HAP-1 (cell line): ENCODE results near the gene PAK1.
"Not testable (repeated sequence)": the region's sequence is repeated elsewhere in the genome, so short reads cannot be mapped to it uniquely, and the experiment has no call there.

Experiments used
- DNase-seq, 2 experiments: peaks; one replicate each; pipeline ENCODE4 v3.0.0-alpha.2; 2016 to 2020; ENCODE audit warnings: low spot score in 2 of 2
- H3K27me3 ChIP-seq: fragments of 250-450 bp; sonication (Bioruptor Pico); 2 replicates; pipeline ENCODE4 v1.5.1; 2020; ENCODE audit warnings: low read depth, mild to moderate bottlenecking, moderate library complexity
- H3K36me3 ChIP-seq: fragments of 250-450 bp; sonication (Bioruptor Pico); replicated peaks from 2 replicates; pipeline ENCODE4 v1.5.1; 2020; ENCODE audit warnings: mild to moderate bottlenecking
- H3K4me1 ChIP-seq: fragments of 250-450 bp; sonication (Bioruptor Pico); 2 replicates; pipeline ENCODE4 v1.5.1; 2020; ENCODE audit warnings: mild to moderate bottlenecking
- H3K4me3 ChIP-seq: fragments of 250-450 bp; sonication (Bioruptor Pico); 2 replicates; pipeline ENCODE4 v1.5.1; 2020; ENCODE audit warnings: mild to moderate bottlenecking, moderate library complexity
- H3K9me3 ChIP-seq: fragments of 250-450 bp; sonication (Bioruptor Pico); 2 replicates; pipeline ENCODE4 v1.5.1; 2020; ENCODE audit warnings: mild to moderate bottlenecking, moderate library complexity
- in situ Hi-C: fragments of 300-500 bp; cut with MboI; formaldehyde crosslinking; loops from 3 replicates; pipeline ENCODE4 v1.14.3; 2020; ENCODE audit warnings: low sequenced_read_pairs, inconsistent platforms, mixed read lengths

Gene PAK1

DNA sequence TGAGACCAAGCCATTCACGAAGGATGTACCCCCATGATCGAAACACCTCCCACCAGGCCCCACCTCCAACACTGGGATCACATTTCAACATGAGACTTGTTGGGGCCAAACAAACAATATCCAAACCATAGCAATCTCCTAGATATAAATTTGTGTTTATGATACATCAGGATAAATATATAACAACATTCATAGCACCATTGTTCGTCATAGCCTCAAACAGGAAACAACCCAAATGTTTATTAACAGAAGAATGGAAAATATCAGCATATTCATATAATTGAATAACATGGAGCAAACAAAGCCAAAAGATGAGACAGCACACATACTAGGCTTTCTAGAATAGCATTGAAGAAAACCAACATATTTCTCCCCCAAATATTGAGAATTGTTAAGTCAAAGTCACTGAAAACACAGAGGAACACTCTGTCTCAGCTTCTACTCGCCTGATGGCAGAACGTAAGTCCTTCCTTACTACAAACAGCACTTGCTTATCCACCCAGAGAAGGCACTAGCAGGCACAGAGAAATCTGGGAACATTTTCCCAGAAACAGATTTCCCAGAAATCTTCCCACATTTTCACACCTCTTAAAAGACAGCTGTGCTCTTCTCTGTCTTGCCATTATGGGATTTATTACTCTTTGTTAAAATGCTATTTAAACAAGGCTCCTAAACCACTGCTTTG is 164.4 kb downstream of the PAK1 start:
- no peak for DNase-seq
- Histone ChIP-seq H3K36me3 (no peaks in the 10 kb centered on the region), H3K4me3 (no peak overlapping the region), H3K4me1 (no peaks in the 10 kb centered on the region), H3K27me3 (no peaks in the 10 kb centered on the region), H3K9me3 (no peaks in the 10 kb centered on the region)
- in situ Hi-C loops, result no loop called here

GRCh38 chr11:77308838-77309237 is 165.1 kb downstream of the PAK1 start:
- H3K9me3 ChIP-seq, result no peaks in the 10 kb centered on the region
- DNase-seq, result no peak
- no peak overlapping the region for H3K4me3 ChIP-seq
- in situ Hi-C loops, result no loop called here
- H3K27me3 ChIP-seq, result no peaks in the 10 kb centered on the region
- no peaks in the 10 kb centered on the region for H3K4me1 ChIP-seq
- no peaks in the 10 kb centered on the region for H3K36me3 ChIP-seq

GRCh38 chr11:77303328-77303727 is 170.6 kb downstream of the PAK1 start:
- no peaks in the 10 kb centered on the region for H3K36me3 ChIP-seq

DNA sequence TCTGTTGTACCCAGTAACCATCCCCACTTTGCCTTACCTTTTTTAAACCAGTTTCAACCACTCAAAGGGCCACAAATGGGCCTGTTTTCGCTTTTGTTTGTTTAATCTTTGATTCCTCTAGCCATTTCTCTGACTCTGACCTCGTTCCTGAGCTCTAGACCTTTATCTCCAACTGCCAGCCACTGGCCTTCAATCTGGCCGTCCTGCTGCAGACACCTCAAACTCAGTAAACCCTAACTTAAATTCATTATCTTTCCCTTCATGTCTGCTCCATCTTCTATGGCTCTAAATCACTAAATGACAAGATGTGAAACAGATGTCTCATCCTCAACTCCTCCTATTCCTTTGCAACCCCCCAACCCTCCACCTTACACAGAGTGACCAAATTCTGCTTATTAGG is 171.1 kb downstream of the PAK1 start:
- peaks cover 5% of the 10 kb centered on the region; the same call in 1 of the 2 replicates for H3K27me3 ChIP-seq
- H3K4me1 ChIP-seq, result no peaks in the 10 kb centered on the region

More at GRCh38 chr11:77303328-77303727, 170.6 kb downstream of the PAK1 start:
- H3K4me3 ChIP-seq, result no peak overlapping the region
- no peaks in the 10 kb centered on the region for H3K9me3 ChIP-seq
- in situ Hi-C loops, result no loop called here
- no peaks in the 10 kb centered on the region for H3K4me1 ChIP-seq
- H3K27me3 ChIP-seq, result peaks cover 5% of the 10 kb centered on the region; the same call in 1 of the 2 replicates
- no peak for DNase-seq

DNA sequence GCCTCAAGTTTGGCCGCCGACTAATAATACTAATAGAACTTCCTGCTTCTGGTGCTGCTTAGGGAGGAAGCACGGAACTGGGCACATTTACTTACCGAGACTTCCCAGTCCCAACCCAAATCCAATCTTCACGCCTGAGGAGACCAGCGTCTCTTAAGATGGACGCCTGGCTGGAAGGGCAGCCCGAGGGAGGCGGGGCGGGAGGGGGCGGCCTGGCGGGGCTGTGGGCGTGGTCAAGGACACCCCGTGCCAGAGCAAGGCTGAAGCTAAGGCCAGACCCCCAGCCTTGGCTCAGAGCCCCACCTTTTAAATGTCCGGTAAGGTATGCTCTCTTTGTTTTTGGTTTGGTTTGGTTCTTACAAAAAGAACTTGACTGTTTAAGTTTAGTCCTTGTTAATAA is 172.4 kb downstream of the PAK1 start, which contains the start of gene GDPD4:
TSS of gene GDPD4 (minus strand) at position 177 of the 400 bp plus-strand sequence. CDS start 16,549 bp downstream, outside the sequence.
- Histone ChIP-seq H3K27me3 (peaks cover 5% of the 10 kb centered on the region; the same call in 1 of the 2 replicates), H3K36me3 (no peaks in the 10 kb centered on the region), H3K9me3 (no peaks in the 10 kb centered on the region; the same call in 1 of the 2 replicates), H3K4me3 (no peak within 1 kb of the TSS), H3K4me1 (no peaks in the 10 kb centered on the region)
- DNase-seq, result no peak
- in situ Hi-C loops, result no loop called here

More for the DNA sequence above, 171.1 kb downstream of the PAK1 start:
- H3K36me3 ChIP-seq, result no peaks in the 10 kb centered on the region
- in situ Hi-C loops, result no loop called here
- H3K4me3 ChIP-seq, result no peak overlapping the region
- DNase-seq, result no peak
- no peaks in the 10 kb centered on the region for H3K9me3 ChIP-seq

DNA sequence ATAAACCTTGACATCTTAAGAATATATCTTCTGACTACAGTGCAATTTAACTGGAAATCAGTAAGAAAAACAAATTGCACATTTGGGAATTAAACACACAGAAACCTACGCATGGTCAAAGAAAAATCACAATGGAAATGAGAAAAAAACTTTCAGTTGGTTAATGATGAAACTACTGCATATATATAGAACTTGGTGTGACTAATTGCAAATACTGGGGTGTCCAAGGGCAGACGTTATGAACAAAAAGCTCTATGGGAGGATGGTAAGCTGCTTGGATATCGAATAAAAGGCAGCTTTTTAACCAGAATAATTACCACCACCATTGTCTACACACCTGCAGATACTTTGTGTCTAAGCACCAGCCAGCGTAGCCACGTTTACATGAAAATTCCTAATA is 173.2 kb downstream of the PAK1 start:
- H3K4me3 ChIP-seq, result no peak overlapping the region
- DNase-seq, result no peak
- H3K27me3 ChIP-seq, result peaks cover 5% of the 10 kb centered on the region; the same call in 1 of the 2 replicates
- in situ Hi-C loops, result no loop called here
- H3K36me3 ChIP-seq, result no peaks in the 10 kb centered on the region
- no peaks in the 10 kb centered on the region; the same call in 1 of the 2 replicates for H3K9me3 ChIP-seq
- H3K4me1 ChIP-seq, result no peaks in the 10 kb centered on the region

GRCh38 chr11:77300028-77300427 is 173.9 kb downstream of the PAK1 start:
- DNase-seq, in situ Hi-C loops, H3K36me3 ChIP-seq, H3K9me3 ChIP-seq, H3K4me1 ChIP-seq, H3K4me3 ChIP-seq, H3K27me3 ChIP-seq: not testable (repeated sequence)

GRCh38 chr11:77299528-77299993 is 174.3 kb downstream of the PAK1 start:
- no peaks in the 10 kb centered on the region for H3K36me3 ChIP-seq
- no peaks in the 10 kb centered on the region; the same call in 1 of the 2 replicates for H3K9me3 ChIP-seq
- H3K4me3 ChIP-seq, result no peak overlapping the region
- no peaks in the 10 kb centered on the region for H3K4me1 ChIP-seq
- DNase-seq, result no peak
- H3K27me3 ChIP-seq, result peaks cover 5% of the 10 kb centered on the region; the same call in 1 of the 2 replicates
- in situ Hi-C loops, result no loop called here

DNA sequence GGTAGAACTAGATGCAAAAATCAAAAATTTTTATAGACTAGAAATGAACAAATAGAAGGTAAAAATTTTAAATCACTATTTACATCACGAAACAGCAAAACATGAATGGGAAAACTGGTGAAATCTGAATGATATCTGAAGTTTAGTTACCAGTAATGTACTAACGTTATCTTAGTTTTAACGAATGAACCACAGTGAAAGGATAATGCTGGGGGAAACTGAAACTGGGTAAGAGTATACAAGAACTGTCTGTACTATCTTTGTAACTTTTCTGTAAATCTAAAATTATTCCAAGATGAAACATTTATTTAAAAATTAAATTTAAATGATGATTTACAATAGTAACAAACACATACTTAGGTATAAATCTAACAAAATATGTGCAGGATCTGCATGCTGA is 179.9 kb downstream of the PAK1 start:
- Histone ChIP-seq H3K4me3 (no peak overlapping the region), H3K9me3 (no peaks in the 10 kb centered on the region; the same call in 1 of the 2 replicates), H3K4me1 (no peaks in the 10 kb centered on the region), H3K27me3 (peaks cover 6% of the 10 kb centered on the region), H3K36me3 (no peaks in the 10 kb centered on the region)
- no peak for DNase-seq
- in situ Hi-C loops, result no loop called here

DNA sequence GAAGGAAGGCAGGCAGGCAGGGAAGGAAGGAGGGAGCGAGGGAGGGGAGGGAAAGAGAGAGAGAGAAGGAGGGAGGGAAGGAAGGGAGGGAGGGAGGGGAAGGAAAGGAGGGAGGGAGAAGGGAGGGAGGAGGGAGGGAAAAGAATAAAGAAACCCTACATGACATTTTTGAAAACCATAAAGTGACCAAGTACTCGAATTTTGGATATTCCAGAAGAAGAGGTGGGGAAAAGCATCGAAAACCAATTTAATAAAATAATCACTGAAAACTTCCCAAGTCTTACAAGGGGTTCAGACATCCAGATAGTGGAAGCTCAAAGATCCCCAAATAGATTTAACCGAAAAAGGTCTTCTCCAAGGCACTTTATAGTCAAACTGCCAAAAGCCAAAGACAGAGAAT is 184.2 kb downstream of the PAK1 start:
- Histone ChIP-seq H3K9me3 (no peaks in the 10 kb centered on the region), H3K4me1 (no peaks in the 10 kb centered on the region), H3K36me3 (no peaks in the 10 kb centered on the region), H3K27me3 (peaks cover 5% of the 10 kb centered on the region), H3K4me3 (no peak overlapping the region)
- no peak for DNase-seq
- in situ Hi-C loops, result no loop called here

DNA sequence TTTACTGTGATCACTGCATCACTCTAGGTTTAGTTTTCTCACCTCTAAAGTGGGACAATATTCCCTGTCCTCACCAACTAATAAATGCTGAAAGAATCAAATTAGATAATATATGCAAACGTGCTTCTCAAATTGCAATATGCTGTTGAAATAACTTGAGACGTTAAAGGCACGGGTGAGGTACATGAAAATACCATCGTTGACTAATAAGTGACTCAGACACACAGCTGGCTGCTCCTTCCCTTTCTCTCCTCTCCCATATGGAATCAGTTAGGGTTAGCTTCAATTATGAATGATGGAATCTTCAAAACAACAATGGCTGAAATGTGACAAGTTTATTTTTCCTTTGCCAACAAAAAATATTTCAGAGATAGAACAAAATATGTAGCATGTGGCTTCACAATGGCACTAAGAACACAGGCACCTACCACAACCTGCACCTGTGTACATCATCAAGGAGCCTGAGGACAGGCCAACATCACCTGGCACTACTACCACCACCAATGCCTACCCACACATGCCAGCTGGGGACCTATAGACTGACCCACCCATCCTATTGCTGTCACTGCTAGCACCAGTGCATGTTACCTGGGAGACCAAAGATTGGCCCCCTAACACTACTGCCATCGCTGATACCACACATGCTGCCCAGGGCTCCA is 186.2 kb downstream of the PAK1 start:
- Histone ChIP-seq H3K27me3 (peaks cover 10% of the 10 kb centered on the region), H3K36me3 (no peaks in the 10 kb centered on the region), H3K9me3 (no peaks in the 10 kb centered on the region), H3K4me1 (no peaks in the 10 kb centered on the region), H3K4me3 (no peak overlapping the region)
- in situ Hi-C loops, result no loop called here
- DNase-seq, result no peak

DNA sequence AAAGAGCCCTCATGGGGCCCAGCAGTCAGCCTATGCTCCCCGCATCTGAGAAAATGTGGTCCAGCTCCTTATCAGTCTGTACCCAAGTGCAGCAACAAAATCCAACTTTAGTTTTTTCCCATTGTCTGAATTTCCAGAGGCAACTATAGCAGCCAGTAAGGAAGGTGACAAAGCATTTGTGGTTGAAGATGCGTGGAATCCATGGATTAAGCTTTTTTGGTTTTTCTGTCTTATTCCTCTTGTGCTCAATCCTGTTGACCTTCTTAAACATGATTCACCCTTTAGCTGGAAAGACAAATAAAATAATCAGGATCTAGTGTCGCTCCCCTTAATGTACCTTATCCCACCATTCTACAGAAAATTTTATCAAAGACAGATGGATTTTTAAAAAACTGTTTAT is 186.8 kb downstream of the PAK1 start:
- Histone ChIP-seq H3K27me3 (peaks cover 10% of the 10 kb centered on the region), H3K4me3 (no peak overlapping the region), H3K36me3 (no peaks in the 10 kb centered on the region), H3K4me1 (no peaks in the 10 kb centered on the region), H3K9me3 (no peaks in the 10 kb centered on the region)
- DNase-seq, result no peak
- in situ Hi-C loops, result no loop called here

- Histone ChIP-seq H3K9me3 (no peaks in the 10 kb centered on the region), H3K4me3 (no peak overlapping the region), H3K4me1 (no peaks in the 10 kb centered on the region), H3K36me3 (no peaks in the 10 kb centered on the region), H3K27me3 (peaks cover 7% of the 10 kb centered on the region; the same call in 1 of the 2 replicates)
- DNase-seq, result no peak
- in situ Hi-C loops, result no loop called here
These were observed 189.1 kb downstream of the PAK1 start for GRCh38 chr11:77284476-77285468.
